HG03469 (cell line): ENCODE measurements around the gene POU4F3.

ENCODE experiments used
- ATAC-seq: cut with Tn5 transposase; IDR thresholded peaks from one replicate; pipeline ENCODE4 v1.9.1; 2021; ENCODE audit warnings: mild to moderate bottlenecking, moderate library complexity, moderate number of reproducible peaks; ENCODE audit not compliant: unreplicated experiment

The POU4F3 gene

GRCh38 chr5:146390469-146390868 is 51.8 kb downstream of the POU4F3 start:
- no peak for ATAC-seq
